Neural crest cell (in vitro differentiated cells): ENCODE results near the gene IVD. TPM values are rescaled to one million over a fixed set of nuclear protein-coding genes. Genes with fewer than 3 reads are reported as not detected.

ENCODE experiments used
- DNase-seq: peaks from one replicate; pipeline ENCODE4 v3.0.0; 2021; ENCODE audit warnings: low read depth, mixed read lengths, low spot score
- H3K27ac Mint-ChIP-seq: one replicate; pipeline ENCODE4 v1.8.0; 2021; ENCODE audit warnings: mild to moderate bottlenecking, mixed read lengths; ENCODE audit not compliant: unreplicated experiment
- H3K27me3 Mint-ChIP-seq: 2 replicates; pipeline ENCODE4 v1.8.0; 2021; ENCODE audit warnings: low read depth, mild to moderate bottlenecking, mixed read lengths
- H3K36me3 Mint-ChIP-seq: 2 replicates; pipeline ENCODE4 v1.8.0; 2021; ENCODE audit warnings: low read depth, mild to moderate bottlenecking, mixed read lengths
- H3K4me1 Mint-ChIP-seq: 2 replicates; pipeline ENCODE4 v1.8.0; 2021; ENCODE audit warnings: mixed read lengths
- H3K4me3 Mint-ChIP-seq: one replicate; pipeline ENCODE4 v1.8.0; 2021; ENCODE audit warnings: mild to moderate bottlenecking, mixed read lengths
- H3K9me3 Mint-ChIP-seq: 2 replicates; pipeline ENCODE4 v1.8.0; 2021; ENCODE audit warnings: mixed read lengths
- total RNA-seq: library from RNA; stranded (reverse); gene quantifications from 2 replicates; pipeline ENCODE4 v1.2.1, GENCODE V29; 2021
- TF ChIP-seq, protein P1 (sequence below): fragments of 200-600 bp; sonication (generic); conservative IDR thresholded peaks from 2 replicates; pipeline ENCODE4 v1.5.0; 2021; ENCODE audit warnings: antibody characterized with exemption, mild to moderate bottlenecking

IVD gene
- total RNA-seq, 1 donor from 2014 or later = 81.4 TPM

DNA sequence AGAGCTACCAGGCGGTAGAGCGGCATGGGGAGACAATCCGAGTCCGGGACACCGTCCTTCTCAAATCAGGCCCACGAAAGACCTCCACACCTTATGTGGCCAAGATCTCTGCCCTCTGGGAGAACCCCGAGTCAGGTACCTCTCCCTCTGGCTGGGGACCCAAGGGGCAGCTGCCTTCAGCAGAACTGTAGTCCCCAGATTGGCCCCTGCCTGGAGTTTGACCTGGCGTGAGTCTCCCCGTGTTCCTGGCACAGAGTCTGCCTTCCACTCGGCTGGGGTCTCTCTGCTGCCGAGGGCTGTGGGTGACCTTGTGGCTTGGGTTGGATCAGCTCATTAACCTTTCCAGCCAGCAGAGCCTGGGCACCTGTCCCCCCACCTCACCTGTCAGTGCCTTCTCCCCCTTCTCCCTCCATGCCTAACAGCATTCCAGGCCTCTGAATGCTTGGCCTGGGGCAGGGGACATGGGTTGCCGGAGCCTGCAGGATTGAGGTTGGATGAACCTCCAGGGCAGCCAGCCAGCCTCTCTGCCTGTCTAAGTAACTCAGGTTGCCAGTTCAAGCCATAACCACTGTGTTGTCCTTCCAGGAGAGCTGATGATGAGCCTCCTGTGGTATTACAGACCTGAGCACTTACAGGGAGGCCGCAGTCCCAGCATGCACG lies 58.4 kb downstream of the IVD start:
- TF ChIP-seq, protein P1, sequence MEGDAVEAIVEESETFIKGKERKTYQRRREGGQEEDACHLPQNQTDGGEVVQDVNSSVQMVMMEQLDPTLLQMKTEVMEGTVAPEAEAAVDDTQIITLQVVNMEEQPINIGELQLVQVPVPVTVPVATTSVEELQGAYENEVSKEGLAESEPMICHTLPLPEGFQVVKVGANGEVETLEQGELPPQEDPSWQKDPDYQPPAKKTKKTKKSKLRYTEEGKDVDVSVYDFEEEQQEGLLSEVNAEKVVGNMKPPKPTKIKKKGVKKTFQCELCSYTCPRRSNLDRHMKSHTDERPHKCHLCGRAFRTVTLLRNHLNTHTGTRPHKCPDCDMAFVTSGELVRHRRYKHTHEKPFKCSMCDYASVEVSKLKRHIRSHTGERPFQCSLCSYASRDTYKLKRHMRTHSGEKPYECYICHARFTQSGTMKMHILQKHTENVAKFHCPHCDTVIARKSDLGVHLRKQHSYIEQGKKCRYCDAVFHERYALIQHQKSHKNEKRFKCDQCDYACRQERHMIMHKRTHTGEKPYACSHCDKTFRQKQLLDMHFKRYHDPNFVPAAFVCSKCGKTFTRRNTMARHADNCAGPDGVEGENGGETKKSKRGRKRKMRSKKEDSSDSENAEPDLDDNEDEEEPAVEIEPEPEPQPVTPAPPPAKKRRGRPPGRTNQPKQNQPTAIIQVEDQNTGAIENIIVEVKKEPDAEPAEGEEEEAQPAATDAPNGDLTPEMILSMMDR = no peak
- Mint-ChIP-seq H3K36me3 (no peaks in the 10 kb centered on the region), H3K4me3 (no peak overlapping the region), H3K9me3 (no peaks in the 10 kb centered on the region), H3K4me1 (no peaks in the 10 kb centered on the region), H3K27ac (no peak overlapping the region), H3K27me3 (no peaks in the 10 kb centered on the region)
- DNase-seq = no peak

DNA sequence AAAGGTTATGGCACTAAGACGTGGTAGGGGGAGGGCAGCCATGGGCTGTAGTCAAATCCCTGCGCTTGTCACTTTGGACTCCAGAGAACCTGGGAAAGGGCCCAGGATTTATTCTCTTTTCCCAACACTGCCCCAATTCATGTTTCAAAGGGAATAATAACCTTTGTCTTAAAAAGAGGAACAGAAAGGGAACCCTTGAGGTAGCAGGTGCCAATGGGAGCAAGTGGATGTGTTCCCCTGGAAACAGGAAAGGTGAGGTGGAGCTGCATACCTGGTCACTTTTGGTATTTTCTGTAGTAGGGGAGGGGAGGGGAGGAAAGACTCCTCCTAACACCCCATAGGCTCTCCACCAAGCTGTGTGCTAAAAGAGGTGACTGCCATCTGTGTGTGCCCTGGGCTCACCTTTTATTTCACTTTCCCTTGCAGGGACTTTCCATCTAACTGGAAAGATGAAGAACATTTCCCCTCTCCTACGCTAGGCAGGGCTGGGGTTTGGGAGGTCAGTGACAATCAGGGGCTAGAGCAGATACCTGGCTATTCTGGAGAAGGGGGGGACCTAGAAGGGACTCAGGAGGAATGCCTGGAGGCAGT lies 59.1 kb downstream of the IVD start:
- Mint-ChIP-seq H3K36me3 (no peaks in the 10 kb centered on the region), H3K9me3 (no peaks in the 10 kb centered on the region), H3K4me1 (no peaks in the 10 kb centered on the region), H3K27ac (no peak overlapping the region), H3K27me3 (no peaks in the 10 kb centered on the region), H3K4me3 (no peak overlapping the region)
- no peak for DNase-seq
- TF ChIP-seq, protein P1 = no peak

DNA sequence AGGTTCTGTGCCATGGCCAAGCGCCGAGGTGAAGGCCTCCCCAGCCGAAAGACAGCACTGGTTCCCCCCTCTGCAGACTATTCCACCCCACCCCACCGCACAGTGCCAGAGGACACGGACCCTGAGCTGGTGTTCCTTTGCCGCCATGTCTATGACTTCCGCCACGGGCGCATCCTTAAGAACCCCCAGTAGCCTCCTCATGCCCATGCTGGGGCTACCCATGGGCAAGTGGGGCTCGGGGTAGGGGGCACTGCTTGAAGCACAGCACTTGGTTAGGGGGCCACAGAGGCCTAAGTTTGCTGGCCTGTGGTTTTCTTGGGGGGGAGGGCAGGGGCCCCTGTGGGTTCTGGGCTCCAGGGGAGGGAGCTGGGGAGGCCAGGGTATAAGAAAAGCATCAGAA lies 60.3 kb downstream of the IVD start:
- no peak overlapping the region for H3K27ac Mint-ChIP-seq
- no peaks in the 10 kb centered on the region for H3K27me3 Mint-ChIP-seq
- H3K9me3 Mint-ChIP-seq = no peaks in the 10 kb centered on the region
- no peaks in the 10 kb centered on the region for H3K36me3 Mint-ChIP-seq
- TF ChIP-seq, protein P1 = no peak
- H3K4me1 Mint-ChIP-seq = peaks cover 6% of the 10 kb centered on the region
- DNase-seq = no peak
- no peak overlapping the region for H3K4me3 Mint-ChIP-seq

DNA sequence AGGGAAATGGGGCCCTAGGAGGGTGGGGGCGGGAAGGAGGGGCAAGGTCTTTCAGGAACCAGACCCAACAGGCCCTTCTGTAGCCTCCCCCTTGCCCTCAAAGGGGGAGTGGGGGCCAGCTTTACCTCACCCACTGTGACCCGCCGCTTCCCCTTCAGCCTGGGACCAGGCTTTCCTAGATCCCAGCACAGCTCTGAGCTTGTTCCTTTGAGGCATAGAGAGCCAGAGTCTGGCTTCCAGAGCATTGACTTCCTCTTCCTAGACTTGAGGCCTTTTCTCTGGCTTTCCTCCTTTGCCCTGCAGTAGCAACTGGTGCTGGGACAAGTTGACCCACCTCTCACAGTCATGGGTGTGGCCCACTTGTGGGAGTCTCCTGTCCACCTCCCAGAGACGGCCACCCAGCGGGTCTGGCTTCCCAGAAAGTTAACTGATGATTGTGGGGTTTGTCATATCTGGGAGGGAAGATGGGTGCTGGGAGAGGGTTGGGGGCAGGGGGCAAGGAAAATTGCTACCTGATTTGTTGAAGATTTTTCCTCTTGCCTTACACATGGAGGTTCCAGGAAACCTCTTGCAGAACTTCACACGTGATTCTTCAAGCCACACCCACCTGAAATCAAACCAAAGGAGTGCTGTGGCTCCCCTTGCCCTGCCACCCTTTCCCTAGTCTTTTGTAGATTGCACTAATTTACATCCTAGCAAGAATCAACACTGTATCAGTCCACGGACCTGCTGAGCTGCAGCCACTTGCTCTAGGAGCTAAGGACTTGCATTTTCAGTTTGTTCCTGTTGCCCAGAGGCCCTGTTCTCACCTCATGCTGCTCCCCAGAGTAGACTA lies 61.0 kb downstream of the IVD start:
- H3K4me1 Mint-ChIP-seq = peaks cover 9% of the 10 kb centered on the region
- TF ChIP-seq, protein P1 = no peak
- no peaks in the 10 kb centered on the region for H3K9me3 Mint-ChIP-seq
- no peaks in the 10 kb centered on the region for H3K27me3 Mint-ChIP-seq
- H3K36me3 Mint-ChIP-seq = no peaks in the 10 kb centered on the region
- H3K27ac Mint-ChIP-seq = no peak overlapping the region
- no peak overlapping the region for H3K4me3 Mint-ChIP-seq
- no peak for DNase-seq

DNA sequence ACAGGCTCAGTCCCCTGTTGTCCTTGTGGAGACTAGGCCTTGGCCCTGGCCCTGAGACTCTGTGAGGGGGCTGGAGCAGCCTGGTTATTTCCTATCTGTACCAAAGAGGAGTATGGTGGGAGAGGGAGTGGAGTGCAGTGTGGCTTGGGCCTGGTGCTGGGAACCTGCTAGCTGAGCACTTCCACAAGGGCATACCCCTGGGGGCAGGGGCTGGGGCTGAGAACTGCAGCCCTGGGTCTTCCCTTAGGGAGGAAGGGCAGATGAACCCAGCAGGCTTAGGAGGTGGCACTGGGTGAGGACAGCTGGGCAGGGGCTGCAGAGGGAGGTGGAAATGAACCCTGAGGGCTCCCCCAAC lies 61.6 kb downstream of the IVD start:
- Mint-ChIP-seq H3K4me3 (peak overlapping the region; percentile 53), H3K27me3 (no peaks in the 10 kb centered on the region), H3K9me3 (no peaks in the 10 kb centered on the region), H3K36me3 (no peaks in the 10 kb centered on the region), H3K4me1 (peaks cover 12% of the 10 kb centered on the region), H3K27ac (no peak overlapping the region)
- DNase-seq = no peak
- TF ChIP-seq, protein P1 = no peak
